HEK293 (cell line): Measurements from ENCODE around the gene PC.
"Not testable (repeated sequence)": the region's sequence is repeated elsewhere in the genome, so short reads cannot be mapped to it uniquely, and the experiment has no call there.

Source experiments
- CTCF ChIA-PET: fragments of 350-600 bp; formaldehyde crosslinking; extraction: SDS; loops from one replicate; lab custom pipeline; 2021; ENCODE audit warnings: antibody characterized with exemption; lab: Yijun Ruan, JAX
- POLR2A ChIA-PET: fragments of 300-600 bp; formaldehyde crosslinking; extraction: SDS; loops from one replicate; lab custom pipeline; 2020; ENCODE audit warnings: antibody characterized with exemption, inconsistent platforms; lab: Yijun Ruan, JAX
- H3K27ac ChIP-seq: fragments of 200-500 bp; sonication (Bioruptor generic); 2 replicates; pipeline ENCODE4 v1.5.1; 2014; ENCODE audit warnings: low read depth, low read length, control low read depth, inconsistent platforms; ENCODE audit errors: extremely low read depth
- H3K36me3 ChIP-seq, 2 experiments: fragments of 200-500 bp in 1 of 2; sonication (Bioruptor generic) in 1 of 2; 1 replicate in 1 of 2; 2 replicates in 1 of 2; pipeline ENCODE4 v1.5.1; 2014 to 2017; ENCODE audit warnings: inconsistent platforms in 2 of 2, low read length in 2 of 2; ENCODE audit not compliant: control insufficient read depth in 2 of 2, insufficient read depth in 1 of 2
- H3K4me1 ChIP-seq: fragments of 200-500 bp; sonication (Bioruptor generic); 2 replicates; pipeline ENCODE4 v1.5.1; 2014; ENCODE audit warnings: mild to moderate bottlenecking, low read length, inconsistent platforms; ENCODE audit not compliant: control insufficient read depth, insufficient read depth
- H3K4me3 ChIP-seq: 2 replicates; pipeline ENCODE4 v1.5.1; 2011; ENCODE audit warnings: low read depth, mild to moderate bottlenecking, control low read depth, low read length, moderate library complexity
- H3K9me3 ChIP-seq: fragments of 200-500 bp; sonication (Bioruptor generic); 2 replicates; pipeline ENCODE4 v1.5.1; 2014; ENCODE audit warnings: low read depth, low read length, inconsistent platforms; ENCODE audit not compliant: control insufficient read depth, insufficient read depth
- ATF2 ChIP-seq: fragments of 450-650 bp; formaldehyde crosslinking; IDR thresholded peaks from 2 replicates; pipeline ENCODE4 v1.5.1; 2016; ENCODE audit warnings: missing biosample characterization, missing genetic modification characterization, low read depth
- BCL11A ChIP-seq: fragments of 450-650 bp; formaldehyde crosslinking; IDR thresholded peaks from 2 replicates; pipeline ENCODE4 v1.5.1; 2016; ENCODE audit warnings: low read depth, missing biosample characterization, missing genetic modification characterization
- HOXA7 ChIP-seq: sonication (generic); formaldehyde crosslinking; IDR thresholded peaks from 2 replicates; pipeline ENCODE4 v1.8.1; 2022; ENCODE audit warnings: missing genetic modification reagents, borderline replicate concordance
- IKZF3 ChIP-seq: fragments of 450-650 bp; IDR thresholded peaks from 2 replicates; pipeline ENCODE4 v1.5.0; 2018; ENCODE audit warnings: missing biosample characterization, mild to moderate bottlenecking, missing genetic modification characterization, moderate library complexity
- ZBTB21 ChIP-seq: fragments of 450-650 bp; formaldehyde crosslinking; IDR thresholded peaks from 2 replicates; pipeline ENCODE4 v1.5.1; 2017; ENCODE audit warnings: missing biosample characterization, missing genetic modification characterization
- ZNF221 ChIP-seq: fragments of 450-650 bp; formaldehyde crosslinking; IDR thresholded peaks from 2 replicates; pipeline ENCODE4 v1.5.1; 2017; ENCODE audit warnings: missing biosample characterization, missing genetic modification characterization, borderline replicate concordance
- ZNF23 ChIP-seq: fragments of 450-650 bp; formaldehyde crosslinking; IDR thresholded peaks from 2 replicates; pipeline ENCODE4 v1.5.1; 2016; ENCODE audit warnings: missing biosample characterization, missing genetic modification characterization, borderline replicate concordance
- ZNF24 ChIP-seq: fragments of 450-650 bp; formaldehyde crosslinking; IDR thresholded peaks from 2 replicates; pipeline ENCODE4 v1.5.1; 2016; ENCODE audit warnings: missing biosample characterization, missing genetic modification characterization
- ZNF26 ChIP-seq: fragments of 450-650 bp; formaldehyde crosslinking; IDR thresholded peaks from 2 replicates; pipeline ENCODE4 v1.5.1; 2016; ENCODE audit warnings: missing biosample characterization, missing genetic modification characterization
- ZNF473 ChIP-seq: fragments of 450-650 bp; formaldehyde crosslinking; IDR thresholded peaks from 2 replicates; pipeline ENCODE4 v1.5.1; 2017; ENCODE audit warnings: missing biosample characterization, missing genetic modification characterization
- ZNF558 ChIP-seq: fragments of 450-650 bp; formaldehyde crosslinking; IDR thresholded peaks from 2 replicates; pipeline ENCODE4 v1.5.1; 2016; ENCODE audit warnings: missing biosample characterization, missing genetic modification characterization
- ZNF621 ChIP-seq: fragments of 450-650 bp; formaldehyde crosslinking; IDR thresholded peaks from 2 replicates; pipeline ENCODE4 v1.5.1; 2017; ENCODE audit warnings: missing biosample characterization, missing genetic modification characterization
- ZNF677 ChIP-seq: fragments of 450-650 bp; IDR thresholded peaks from 2 replicates; pipeline ENCODE4 v1.5.0; 2018; ENCODE audit warnings: missing biosample characterization, mild to moderate bottlenecking, missing genetic modification characterization, moderate library complexity
- ZXDB ChIP-seq: fragments of 450-650 bp; formaldehyde crosslinking; IDR thresholded peaks from 2 replicates; pipeline ENCODE4 v1.5.1; 2016; ENCODE audit warnings: missing biosample characterization, missing genetic modification characterization

The PC gene

GRCh38 chr11:66810576-66811185 is 147.5 kb downstream of the PC start (continued):
- TF ChIP-seq ZNF473 (no peak), BCL11A (tag by site-specific recombination) (no peak), ZNF558 (tag by site-specific recombination) (no peak), ZXDB (tag by site-specific recombination) (no peak), IKZF3 (no peak), ZNF26 (tag by site-specific recombination) (no peak), ZNF677 (no peak)

GRCh38 chr11:66809592-66809991 is 148.6 kb downstream of the PC start:
- no peaks in the 10 kb centered on the region for H3K9me3 ChIP-seq
- no peak for TF ChIP-seq ATF2 (tag by site-specific recombination)
- TF ChIP-seq ZBTB21 (tag by site-specific recombination) = no peak
- POLR2A ChIA-PET = no interaction called here
- H3K36me3 ChIP-seq = no peaks in the 10 kb centered on the region
- CTCF ChIA-PET = interaction anchor here (0.6 to 0.7 kb wide), 2 partner anchors 18 to 61 kb away, joined by 3 to 4 read pairs; no protein-coding TSS in a partner anchor
- H3K27ac ChIP-seq = no peak overlapping the region
- H3K4me3 ChIP-seq = no peak overlapping the region
- no peaks in the 10 kb centered on the region for H3K4me1 ChIP-seq

- no peaks in the 10 kb centered on the region for H3K4me1 ChIP-seq
- ChIA-PET POLR2A (no interaction called here), CTCF (interaction anchor here (0.5 to 1.0 kb wide), 2 partner anchors 31 to 106 kb away, joined by 3 read pairs; no protein-coding TSS in a partner anchor)
Measured at GRCh38 chr11:66800720-66801428, 157.3 kb downstream of the PC start.

GRCh38 chr11:66799815-66800214 is 158.4 kb downstream of the PC start:
- H3K36me3 ChIP-seq, POLR2A ChIA-PET, H3K27ac ChIP-seq, H3K4me3 ChIP-seq, H3K4me1 ChIP-seq, H3K9me3 ChIP-seq: not testable (repeated sequence)
- CTCF ChIA-PET = interaction anchor here (0.6 kb wide), 1 partner anchor 58 kb away, joined by 6 read pairs; no protein-coding TSS in a partner anchor

More at GRCh38 chr11:66800720-66801428, 157.3 kb downstream of the PC start:
- no peak for TF ChIP-seq ZNF221 (tag by site-specific recombination)
- no peak for TF ChIP-seq ZNF621 (tag by site-specific recombination)
- no peak for TF ChIP-seq ZNF23 (tag by site-specific recombination)
- no peak for TF ChIP-seq HOXA7 (CRISPR knock-in tag)
- TF ChIP-seq ZNF24 (tag by site-specific recombination) = no peak
- TF ChIP-seq, all 188 proteins: peak for 0
- H3K36me3 ChIP-seq = peaks cover 0 to 3% of the 10 kb centered on the region in 2 experiments; a peak in 2 of 3 replicates
- H3K27ac ChIP-seq = no peak overlapping the region
- H3K9me3 ChIP-seq = no peaks in the 10 kb centered on the region
- no peak overlapping the region for H3K4me3 ChIP-seq
